Measurements from ENCODE around the gene ARHGAP26.

ARHGAP26 gene

DNA sequence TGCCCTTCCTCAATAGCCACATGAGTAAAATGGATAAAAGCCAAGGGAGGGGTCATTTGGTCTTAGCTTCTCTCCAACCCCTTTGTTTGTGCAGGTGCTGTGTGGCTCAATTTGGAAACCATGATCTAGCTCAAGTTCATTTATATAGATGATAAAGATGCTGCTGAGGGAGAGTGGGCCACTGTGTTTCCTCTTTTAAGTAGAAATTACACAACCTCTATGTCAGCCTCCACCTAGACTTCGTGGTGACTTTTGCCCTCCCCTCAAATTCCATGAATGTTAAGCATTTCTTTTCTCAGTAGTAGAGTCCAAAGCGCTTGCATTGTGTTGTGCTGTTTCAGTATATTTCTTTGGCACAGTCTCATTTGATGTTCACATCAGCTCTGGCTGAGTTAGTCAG lies 241.4 kb downstream of the ARHGAP26 start:
- no peak for DNase-seq (ENCODE audit: low read depth, low spot score)

GRCh38 chr5:143013176-143013891 lies 243.2 kb downstream of the ARHGAP26 start:
- no peak for DNase-seq (ENCODE audit: low read depth, low spot score)

DNA sequence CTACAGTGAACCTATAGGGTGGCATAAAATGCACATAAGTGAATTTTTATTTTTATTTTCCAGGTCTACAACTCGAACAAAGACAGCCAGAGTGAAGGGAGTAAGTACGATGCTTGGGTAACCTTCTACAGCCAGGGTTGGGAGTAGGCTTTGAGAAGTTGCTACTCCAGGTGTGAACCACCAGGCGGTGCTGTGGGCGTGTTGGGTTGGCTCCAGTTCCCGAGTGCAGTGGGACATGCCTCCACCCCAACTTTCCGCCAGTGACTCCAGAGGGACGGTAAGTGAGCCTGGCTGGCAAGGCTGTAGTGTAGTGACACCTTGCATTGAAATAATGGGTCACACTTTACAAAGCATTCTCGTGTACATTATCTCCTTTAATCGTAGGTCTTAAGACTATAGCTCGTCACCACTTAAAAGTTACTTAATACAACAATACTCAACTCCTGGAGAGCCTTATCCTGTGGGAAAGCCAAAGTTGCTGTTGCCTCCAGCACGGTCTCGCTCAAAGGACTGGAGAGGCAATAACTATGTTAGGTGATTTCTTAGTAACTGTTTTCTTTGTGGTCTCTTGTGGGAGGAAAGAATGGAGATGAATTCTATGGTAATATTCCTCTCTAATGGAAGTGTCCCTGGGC lies 244.0 kb downstream of the ARHGAP26 start:
- no peak for DNase-seq (ENCODE audit: low read depth, low spot score)

DNA sequence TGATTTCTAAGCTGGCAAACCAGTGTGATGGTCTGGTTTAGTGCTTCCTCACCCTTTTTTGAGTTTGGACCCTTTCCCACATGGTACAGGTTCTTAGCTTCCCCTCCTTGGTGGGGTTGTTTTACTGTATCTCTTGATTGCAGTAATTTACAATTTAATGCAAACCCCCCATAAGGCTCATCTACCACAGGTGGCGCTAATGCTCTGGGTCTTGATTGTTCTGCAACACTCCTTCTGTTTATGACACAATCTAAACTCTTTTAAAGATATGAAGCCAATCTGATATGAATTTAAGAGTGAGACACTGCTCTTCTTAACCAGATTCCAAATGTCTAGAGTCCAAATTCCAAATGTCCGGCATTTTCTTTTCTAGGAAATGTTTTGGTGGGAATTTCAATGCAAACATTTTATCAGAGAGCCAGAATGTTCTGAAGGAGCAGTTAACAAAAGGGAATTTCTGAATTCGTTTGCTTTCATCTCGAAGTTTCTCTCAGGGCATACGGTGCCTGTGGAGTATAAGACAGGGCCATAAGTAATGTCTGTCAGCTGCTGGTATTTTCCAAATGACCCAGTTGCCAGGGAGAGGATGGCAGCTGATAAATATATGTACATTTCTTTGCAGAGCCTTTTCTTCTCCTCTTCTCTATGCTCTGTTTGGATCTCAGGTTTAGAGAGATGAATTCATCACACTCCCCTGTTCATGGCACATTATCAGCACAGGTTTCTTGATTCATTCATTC lies 246.8 kb downstream of the ARHGAP26 start:
- DNase-seq (ENCODE audit: low read depth, low spot score): peak; percentile 28

GRCh38 chr5:143017541-143017940 lies 247.4 kb downstream of the ARHGAP26 start:
- DNase-seq (ENCODE audit: low read depth, low spot score): no peak

GRCh38 chr5:143017992-143018391 lies 247.8 kb downstream of the ARHGAP26 start:
- DNase-seq (ENCODE audit: low read depth, low spot score): no peak

- DNase-seq (ENCODE audit: low read depth, low spot score): no peak
Observed at GRCh38 chr5:143019157-143019556, 249.0 kb downstream of the ARHGAP26 start.

- no peak for DNase-seq (ENCODE audit: low read depth, low spot score)
Observed at GRCh38 chr5:143019614-143020515, 249.7 kb downstream of the ARHGAP26 start.

DNA sequence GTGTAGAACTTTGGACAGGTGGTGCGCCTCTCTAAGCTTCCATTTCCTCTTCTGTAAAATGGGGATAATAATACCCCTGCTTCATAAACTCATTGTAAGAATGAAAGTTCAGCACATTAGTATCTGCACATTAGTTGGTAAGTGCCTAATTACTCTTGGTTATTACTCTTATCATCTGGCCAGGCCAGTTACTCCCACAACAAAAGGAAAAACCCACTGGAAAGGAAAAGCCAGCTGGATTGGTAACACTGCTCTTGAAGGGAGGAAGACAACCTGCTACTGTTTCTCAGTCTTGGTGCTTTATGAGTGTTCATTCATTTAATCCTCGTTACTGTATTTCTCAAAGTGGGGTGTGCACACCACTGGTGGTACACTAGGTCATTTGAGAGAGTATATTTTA lies 251.4 kb downstream of the ARHGAP26 start:
- DNase-seq (ENCODE audit: low read depth, low spot score): no peak

DNA sequence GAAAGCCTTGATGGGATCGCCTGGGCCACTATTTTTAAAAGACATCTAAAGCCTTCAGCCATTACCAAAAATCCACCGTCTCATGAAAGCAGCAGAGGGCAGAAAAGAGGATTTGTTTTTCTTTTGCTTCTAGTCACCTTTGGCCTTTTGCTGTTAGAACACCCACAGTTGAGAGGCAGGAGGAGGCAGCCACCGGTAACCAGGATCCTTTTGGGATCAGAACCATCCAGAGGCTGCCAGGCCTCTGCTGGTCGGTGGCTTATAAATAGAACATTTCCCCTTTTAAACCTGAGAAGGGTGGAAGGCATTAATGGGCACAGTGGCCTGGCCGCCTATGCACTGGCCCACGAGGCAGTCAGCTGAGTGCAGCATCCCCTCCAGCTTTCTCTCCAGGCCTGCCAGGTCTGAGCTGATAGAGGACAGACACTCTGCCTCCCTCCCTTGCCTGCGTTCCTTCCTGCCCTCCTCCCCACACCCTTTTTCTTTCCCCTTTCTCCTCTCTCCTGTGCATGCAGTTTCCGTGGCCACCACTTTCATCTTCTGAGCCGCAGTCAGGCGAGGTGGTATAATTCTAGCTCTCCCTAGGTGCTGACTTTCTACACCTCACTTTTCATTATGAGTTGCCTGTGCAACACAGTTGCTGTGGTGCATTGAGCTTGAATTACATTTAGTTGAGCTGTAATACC lies 253.4 kb downstream of the ARHGAP26 start:
- no peak for DNase-seq (ENCODE audit: low read depth, low spot score)

DNA sequence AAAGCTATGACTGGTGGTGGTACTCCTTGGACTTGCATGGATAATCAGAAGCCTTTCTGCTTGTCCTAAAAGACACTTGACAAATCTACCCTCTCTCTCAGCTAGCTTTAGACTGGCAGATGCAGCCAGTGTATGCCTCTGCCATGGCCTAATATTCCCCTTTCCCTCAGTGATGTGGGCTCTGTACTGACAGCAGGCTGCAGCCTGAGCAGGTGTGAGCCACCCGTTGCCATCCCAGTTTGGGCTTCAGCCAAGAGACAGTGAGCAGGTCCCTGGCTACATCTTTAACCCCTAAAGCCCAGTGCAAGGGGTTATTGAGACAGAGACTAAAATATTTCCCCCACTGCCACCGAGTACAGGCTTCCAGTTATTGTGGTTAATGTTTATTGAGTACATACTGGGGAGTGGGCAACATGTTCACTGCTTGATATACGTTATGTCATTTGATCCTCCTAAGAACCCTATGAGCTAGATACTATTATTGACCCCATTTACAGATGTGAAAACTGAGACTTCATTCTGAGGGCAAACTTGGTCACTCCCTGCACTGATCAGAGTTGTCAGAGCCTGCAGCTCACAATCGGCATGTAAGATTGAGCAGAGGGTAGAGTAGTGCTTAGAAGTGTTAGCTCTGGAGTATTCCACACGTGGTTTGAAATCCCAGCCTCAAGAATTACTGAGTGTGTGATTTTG lies 254.2 kb downstream of the ARHGAP26 start:
- DNase-seq (ENCODE audit: low read depth, low spot score): no peak

DNA sequence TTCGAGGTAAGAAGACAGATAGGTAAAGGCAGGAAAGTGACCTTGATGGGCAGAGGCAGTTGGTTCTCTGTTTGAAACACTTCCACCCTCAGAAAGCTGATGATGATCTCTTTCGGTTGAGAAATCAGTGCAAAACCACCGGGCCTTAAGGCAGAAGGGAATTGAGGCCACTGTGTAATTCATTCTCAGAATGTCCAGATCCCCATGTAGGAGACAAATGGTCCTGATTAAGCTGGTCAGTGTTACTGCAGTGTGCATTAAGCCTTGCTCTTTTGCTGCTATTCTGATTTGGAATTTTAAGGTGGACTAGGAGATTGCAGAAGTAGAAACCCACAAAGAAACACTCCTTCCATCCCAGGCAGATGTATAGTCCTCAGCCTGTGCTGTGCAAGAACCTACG lies 255.2 kb downstream of the ARHGAP26 start:
- no peak for DNase-seq (ENCODE audit: low read depth, low spot score)

DNA sequence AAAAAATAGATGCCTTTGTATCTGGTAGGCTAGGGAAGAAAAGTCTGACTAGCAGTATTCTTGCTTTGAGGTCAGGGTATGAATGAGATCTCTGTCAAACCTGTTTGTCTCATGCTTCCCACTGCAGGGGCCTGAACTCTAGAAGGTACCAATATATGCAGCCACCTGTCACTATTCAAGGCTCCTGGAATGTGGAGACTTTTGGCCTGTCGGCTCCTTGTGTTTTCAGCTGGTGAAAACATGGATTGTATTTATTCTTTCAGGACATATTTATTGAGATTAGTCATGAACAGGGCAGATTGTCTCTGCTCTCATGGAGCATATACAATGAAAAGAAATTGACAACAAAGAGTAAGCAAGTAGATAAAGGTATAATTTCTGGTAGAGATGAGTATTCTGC lies 255.8 kb downstream of the ARHGAP26 start:
- no peak for DNase-seq (ENCODE audit: low read depth, low spot score)

- DNase-seq (ENCODE audit: low read depth, low spot score): no peak
Observed at GRCh38 chr5:143026380-143026779, 256.2 kb downstream of the ARHGAP26 start.

DNA sequence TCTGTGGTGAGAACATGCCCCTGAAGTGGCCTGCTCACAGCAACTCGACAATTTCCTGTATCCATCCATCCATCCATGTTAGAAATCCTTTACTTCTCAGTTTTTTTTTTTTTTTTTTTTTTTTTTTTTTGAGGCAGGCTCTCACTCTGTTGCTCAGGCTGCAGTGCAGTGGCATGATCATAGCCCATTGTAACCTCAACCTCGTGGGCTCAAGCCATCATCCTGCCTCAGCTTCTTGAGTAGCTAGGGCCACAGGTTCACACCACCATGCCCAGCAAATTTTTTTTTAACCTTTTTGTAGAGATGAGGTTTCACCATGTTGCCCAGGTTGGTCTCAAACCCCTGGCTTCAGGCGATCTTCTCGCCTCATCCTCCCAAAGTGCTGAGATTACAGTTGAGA lies 259.1 kb downstream of the ARHGAP26 start:
- DNase-seq (ENCODE audit: low read depth, low spot score): no peak

DNA sequence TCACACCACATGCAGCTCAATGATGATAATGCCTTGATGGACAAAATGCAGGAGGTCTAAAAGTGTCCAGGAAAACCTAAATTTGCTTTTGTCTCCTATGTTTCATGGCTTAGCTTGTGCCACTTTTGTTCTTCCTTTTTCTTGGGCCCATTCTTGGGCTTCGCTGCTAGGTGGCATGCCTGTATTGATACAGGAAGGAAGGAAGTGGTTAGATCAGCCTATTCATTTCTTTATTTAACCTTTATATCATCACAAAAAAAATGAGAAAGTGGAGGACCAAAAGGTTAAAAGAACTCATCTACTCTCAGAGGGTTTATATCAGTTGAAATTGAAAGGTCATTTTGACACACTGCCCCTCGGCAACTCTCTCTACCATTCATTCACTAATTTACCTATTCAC lies 260.2 kb downstream of the ARHGAP26 start:
- DNase-seq (ENCODE audit: low read depth, low spot score): no peak

DNA sequence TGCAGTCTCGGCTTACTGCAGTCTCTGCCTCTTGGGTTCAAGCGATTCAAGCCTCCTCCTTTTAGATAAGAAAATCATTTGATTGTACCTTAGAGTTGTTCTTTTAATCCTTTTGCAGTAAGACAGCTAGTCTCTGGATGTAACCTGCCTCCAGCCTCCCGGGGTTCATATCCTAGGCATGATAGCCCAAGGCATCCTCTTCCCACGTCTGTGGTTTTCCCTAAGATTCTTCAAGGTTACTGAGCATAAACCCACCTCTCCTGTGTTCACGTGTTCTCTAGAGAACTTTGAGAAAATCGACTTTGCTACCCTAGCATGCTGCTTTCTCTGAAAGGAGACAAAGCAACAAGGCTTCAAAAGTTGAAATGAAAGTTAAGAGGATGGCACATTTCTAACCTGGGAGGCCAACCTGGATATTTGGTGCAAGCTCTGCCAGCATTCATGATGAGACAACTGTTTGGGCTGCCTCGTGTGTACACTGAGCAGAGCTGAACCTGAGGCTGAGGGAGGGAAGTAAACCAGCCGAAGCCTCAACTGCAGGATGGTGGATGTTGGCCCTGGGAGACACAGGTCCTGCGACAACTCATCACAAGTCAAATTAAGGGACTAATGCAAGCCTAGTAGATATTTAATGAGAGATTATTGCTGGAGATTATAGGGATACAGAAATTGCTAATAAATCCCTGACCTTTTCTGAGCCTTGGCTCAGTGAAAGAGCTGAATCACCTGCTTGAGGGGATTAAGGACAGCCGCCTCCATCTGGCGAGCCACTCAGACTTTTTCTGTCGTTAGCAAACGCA lies 261.8 kb downstream of the ARHGAP26 start:
- DNase-seq (ENCODE audit: low read depth, low spot score): no peak

GRCh38 chr5:143032581-143032836 lies 262.3 kb downstream of the ARHGAP26 start:
- DNase-seq (ENCODE audit: low read depth, low spot score): no peak

- DNase-seq (ENCODE audit: low read depth, low spot score): no peak
Observed at GRCh38 chr5:143033535-143034250, 263.5 kb downstream of the ARHGAP26 start.
